GM23338 (cell line): ENCODE results near the gene PTPN12. TPM values are rescaled to one million over a fixed set of nuclear protein-coding genes. Genes with fewer than 3 reads are reported as not detected.

ENCODE experiments used
- ATAC-seq: fragments of 200-7000 bp; cut with Tn5 transposase; 3 replicates; pipeline ENCODE4 v1.9.1; 2020
- DNase-seq: peaks from one replicate; pipeline ENCODE4 v3.0.0-alpha.2; 2015; ENCODE audit warnings: low spot score
- H2AFZ ChIP-seq: fragments of 200-600 bp; sonication (generic); 2 replicates; pipeline ENCODE4 v1.8.0; 2016; ENCODE audit warnings: antibody characterized with exemption, mild to moderate bottlenecking, moderate library complexity
- H3F3A ChIP-seq: fragments of 200-600 bp; sonication (generic); replicated peaks from 2 replicates; pipeline ENCODE4 v1.8.0; 2017; ENCODE audit warnings: antibody characterized with exemption, mixed run types, low read depth
- H3K27ac ChIP-seq: fragments of 200-600 bp; sonication (generic); 2 replicates; pipeline ENCODE4 v1.6.1; 2016; ENCODE audit warnings: low read depth
- H3K27me3 ChIP-seq: fragments of 200-600 bp; sonication (generic); 2 replicates; pipeline ENCODE4 v1.8.0; 2016; ENCODE audit warnings: mild to moderate bottlenecking, mixed run types, moderate library complexity; ENCODE audit not compliant: insufficient read depth
- H3K36me3 ChIP-seq: fragments of 200-600 bp; sonication (generic); 2 replicates; pipeline ENCODE4 v1.8.0; 2016; ENCODE audit warnings: mild to moderate bottlenecking; ENCODE audit not compliant: insufficient read depth
- H3K4me1 ChIP-seq: fragments of 200-600 bp; sonication (generic); 2 replicates; pipeline ENCODE4 v1.8.0; 2016; ENCODE audit warnings: mild to moderate bottlenecking, moderate library complexity; ENCODE audit not compliant: insufficient read depth
- H3K4me2 ChIP-seq: fragments of 200-600 bp; sonication (generic); 2 replicates; pipeline ENCODE4 v1.7.1; 2017; ENCODE audit warnings: mixed run types
- H3K4me3 ChIP-seq: fragments of 200-600 bp; sonication (generic); 2 replicates; pipeline ENCODE4 v1.6.1; 2016; ENCODE audit warnings: mixed run types
- H3K79me2 ChIP-seq: fragments of 200-600 bp; sonication (generic); replicated peaks from 2 replicates; pipeline ENCODE4 v1.8.0; 2017; ENCODE audit warnings: mild to moderate bottlenecking; ENCODE audit not compliant: insufficient read depth
- H3K9me2 ChIP-seq: fragments of 200-600 bp; sonication (generic); 2 replicates; pipeline ENCODE4 v1.8.0; 2017; ENCODE audit not compliant: insufficient read depth
- H4K20me1 ChIP-seq: fragments of 200-600 bp; sonication (generic); replicated peaks from 2 replicates; pipeline ENCODE4 v1.8.0; 2017; ENCODE audit warnings: mild to moderate bottlenecking; ENCODE audit not compliant: insufficient read depth
- H3K27ac Mint-ChIP-seq: 2 replicates; pipeline ENCODE4 v1.8.0; 2020; ENCODE audit warnings: inconsistent platforms, mild to moderate bottlenecking, moderate library complexity, mixed read lengths
- H3K27me3 Mint-ChIP-seq: 3 replicates; pipeline ENCODE4 v1.8.0; 2022; ENCODE audit warnings: low read depth, mild to moderate bottlenecking, moderate library complexity, mixed read lengths, inconsistent platforms; ENCODE audit not compliant: insufficient read depth, poor library complexity
- H3K36me3 Mint-ChIP-seq: 3 replicates; pipeline ENCODE4 v1.8.0; 2021; ENCODE audit warnings: low read depth, mild to moderate bottlenecking, inconsistent platforms, moderate library complexity, mixed read lengths
- H3K4me1 Mint-ChIP-seq: 3 replicates; pipeline ENCODE4 v1.8.0; 2020; ENCODE audit warnings: mild to moderate bottlenecking, inconsistent platforms, mixed read lengths
- H3K4me3 Mint-ChIP-seq: 3 replicates; pipeline ENCODE4 v1.8.0; 2021; ENCODE audit warnings: moderate library complexity, mild to moderate bottlenecking, inconsistent platforms, mixed read lengths
- H3K9me3 Mint-ChIP-seq: 3 replicates; pipeline ENCODE4 v1.8.0; 2020; ENCODE audit warnings: moderate library complexity, mild to moderate bottlenecking, inconsistent platforms, mixed read lengths
- CREB1 ChIP-seq: fragments of 250-450 bp; sonication (Bioruptor Pico); IDR thresholded peaks from 2 replicates; pipeline ENCODE4 v1.5.0; 2020; ENCODE audit warnings: low read depth, mild to moderate bottlenecking, moderate library complexity
- EZH2 ChIP-seq: fragments of 200-600 bp; sonication (generic); IDR thresholded peaks from one replicate; pipeline ENCODE4 v1.8.0; 2017; ENCODE audit warnings: antibody characterized with exemption, mild to moderate bottlenecking, low read depth; ENCODE audit not compliant: unreplicated experiment
- EZH2phosphoT487 ChIP-seq: fragments of 200-600 bp; sonication (generic); IDR thresholded peaks from one replicate; pipeline ENCODE4 v1.8.1; 2018; ENCODE audit warnings: antibody characterized with exemption; ENCODE audit not compliant: unreplicated experiment
- POLR2AphosphoS5 ChIP-seq: IDR thresholded peaks from 2 replicates; pipeline ENCODE4 v1.6.1; 2016; ENCODE audit warnings: antibody characterized with exemption, low read depth
- STAT1 ChIP-seq: IDR thresholded peaks from one replicate; pipeline ENCODE4 v1.6.1; 2016; ENCODE audit warnings: antibody characterized with exemption; ENCODE audit not compliant: unreplicated experiment
- ZNF114 ChIP-seq: fragments of 250-450 bp; sonication (Bioruptor Pico); IDR thresholded peaks from 2 replicates; pipeline ENCODE4 v1.5.0; 2020; ENCODE audit warnings: mild to moderate bottlenecking, moderate library complexity
- ZNF331 ChIP-seq: fragments of 250-450 bp; sonication (Bioruptor Pico); IDR thresholded peaks from 2 replicates; pipeline ENCODE4 v1.5.0; 2020; ENCODE audit warnings: low read depth, mild to moderate bottlenecking, moderate library complexity
- polyA plus RNA-seq: library from polyadenylated mRNA; unstranded; fragments of >200 nt; fragmentation: Nextera tagmentation; extraction: Ambion mirVana; gene quantifications from 2 replicates; pipeline ENCODE4 v1.2.1, GENCODE V29; 2016
- total RNA-seq: library from RNA; depleted of rRNA; stranded (reverse); fragments of >200 nt; shearing (Covaris generic); gene quantifications from 2 replicates; pipeline ENCODE4 v1.2.3, GENCODE V29; 2014
- TF ChIP-seq, protein P1 (sequence below): fragments of 250-450 bp; sonication (Bioruptor Pico); IDR thresholded peaks from 2 replicates; pipeline ENCODE4 v1.5.0; 2020; ENCODE audit warnings: mild to moderate bottlenecking, moderate library complexity
- TF ChIP-seq, protein P2 (sequence below): IDR thresholded peaks from 2 replicates; pipeline ENCODE4 v1.6.1; 2016; ENCODE audit warnings: antibody characterized with exemption

The PTPN12 gene
- total and polyA plus RNA-seq, 2 experiments from 2014 or later: 58.8 to 187 TPM

DNA sequence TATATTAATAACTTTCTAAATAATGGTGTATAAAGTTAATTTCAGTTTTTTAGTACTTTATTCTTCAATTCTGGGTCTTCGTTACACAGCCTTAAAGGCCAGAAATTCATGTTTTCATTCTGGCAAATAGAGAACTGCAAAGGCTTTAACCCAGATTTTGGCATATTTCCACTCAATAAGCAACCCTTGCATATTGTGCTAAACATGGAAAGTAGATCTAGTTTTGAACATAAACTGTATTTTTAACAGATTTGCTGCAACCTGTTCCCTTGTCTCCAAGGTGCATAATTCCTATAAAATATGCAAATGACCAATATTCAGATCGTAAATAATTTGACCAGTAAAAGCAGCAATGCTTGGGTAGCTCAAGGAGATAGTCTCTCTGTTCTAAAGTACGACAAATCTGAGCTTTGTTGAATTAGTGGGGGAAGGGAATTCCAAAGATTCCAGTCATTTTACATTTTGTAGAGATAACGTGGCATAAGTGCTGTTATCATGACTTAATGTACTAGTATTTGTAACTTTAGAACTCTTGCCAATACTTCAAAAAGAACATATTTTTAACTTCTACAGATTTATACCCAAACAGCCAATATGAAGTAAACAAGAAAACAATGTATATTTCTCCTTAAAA, 112.7 kb downstream of the PTPN12 start:
- ATAC-seq (no peak), DNase-seq (peak; percentile 11)
- no peaks in the 10 kb centered on the region for H3K79me2 ChIP-seq
- peaks cover under 1% of the 10 kb centered on the region for H3K36me3 ChIP-seq
- no peak overlapping the region for H3K4me3 ChIP-seq
- H3K27ac ChIP-seq: peak overlapping the region; percentile 70
- H3K4me1 Mint-ChIP-seq: no peaks in the 10 kb centered on the region
- no peak overlapping the region for H2AFZ ChIP-seq
- H3F3A ChIP-seq: 0 out of 2 replicates have a peak, but pooled peaks cover 5% of the 10 kb centered on the region
- H3K27me3 ChIP-seq: no peaks in the 10 kb centered on the region
- H3K4me2 ChIP-seq: no peak overlapping the region
- peaks cover 7% of the 10 kb centered on the region; the same call in 1 of the 2 replicates for H3K4me1 ChIP-seq
- no peaks in the 10 kb centered on the region for H3K9me3 Mint-ChIP-seq
- H3K36me3 Mint-ChIP-seq: peaks cover 13% of the 10 kb centered on the region; the same call in 2 of the 3 replicates
- H3K9me2 ChIP-seq: no peaks in the 10 kb centered on the region
- H3K27ac Mint-ChIP-seq: no peak overlapping the region
- no peak overlapping the region for H3K4me3 Mint-ChIP-seq
- H4K20me1 ChIP-seq: no peaks in the 10 kb centered on the region
- H3K27me3 Mint-ChIP-seq: peaks cover 11% of the 10 kb centered on the region
- TF ChIP-seq EZH2: no peak
- no peak for TF ChIP-seq POLR2AphosphoS5
- TF ChIP-seq, protein P1, sequence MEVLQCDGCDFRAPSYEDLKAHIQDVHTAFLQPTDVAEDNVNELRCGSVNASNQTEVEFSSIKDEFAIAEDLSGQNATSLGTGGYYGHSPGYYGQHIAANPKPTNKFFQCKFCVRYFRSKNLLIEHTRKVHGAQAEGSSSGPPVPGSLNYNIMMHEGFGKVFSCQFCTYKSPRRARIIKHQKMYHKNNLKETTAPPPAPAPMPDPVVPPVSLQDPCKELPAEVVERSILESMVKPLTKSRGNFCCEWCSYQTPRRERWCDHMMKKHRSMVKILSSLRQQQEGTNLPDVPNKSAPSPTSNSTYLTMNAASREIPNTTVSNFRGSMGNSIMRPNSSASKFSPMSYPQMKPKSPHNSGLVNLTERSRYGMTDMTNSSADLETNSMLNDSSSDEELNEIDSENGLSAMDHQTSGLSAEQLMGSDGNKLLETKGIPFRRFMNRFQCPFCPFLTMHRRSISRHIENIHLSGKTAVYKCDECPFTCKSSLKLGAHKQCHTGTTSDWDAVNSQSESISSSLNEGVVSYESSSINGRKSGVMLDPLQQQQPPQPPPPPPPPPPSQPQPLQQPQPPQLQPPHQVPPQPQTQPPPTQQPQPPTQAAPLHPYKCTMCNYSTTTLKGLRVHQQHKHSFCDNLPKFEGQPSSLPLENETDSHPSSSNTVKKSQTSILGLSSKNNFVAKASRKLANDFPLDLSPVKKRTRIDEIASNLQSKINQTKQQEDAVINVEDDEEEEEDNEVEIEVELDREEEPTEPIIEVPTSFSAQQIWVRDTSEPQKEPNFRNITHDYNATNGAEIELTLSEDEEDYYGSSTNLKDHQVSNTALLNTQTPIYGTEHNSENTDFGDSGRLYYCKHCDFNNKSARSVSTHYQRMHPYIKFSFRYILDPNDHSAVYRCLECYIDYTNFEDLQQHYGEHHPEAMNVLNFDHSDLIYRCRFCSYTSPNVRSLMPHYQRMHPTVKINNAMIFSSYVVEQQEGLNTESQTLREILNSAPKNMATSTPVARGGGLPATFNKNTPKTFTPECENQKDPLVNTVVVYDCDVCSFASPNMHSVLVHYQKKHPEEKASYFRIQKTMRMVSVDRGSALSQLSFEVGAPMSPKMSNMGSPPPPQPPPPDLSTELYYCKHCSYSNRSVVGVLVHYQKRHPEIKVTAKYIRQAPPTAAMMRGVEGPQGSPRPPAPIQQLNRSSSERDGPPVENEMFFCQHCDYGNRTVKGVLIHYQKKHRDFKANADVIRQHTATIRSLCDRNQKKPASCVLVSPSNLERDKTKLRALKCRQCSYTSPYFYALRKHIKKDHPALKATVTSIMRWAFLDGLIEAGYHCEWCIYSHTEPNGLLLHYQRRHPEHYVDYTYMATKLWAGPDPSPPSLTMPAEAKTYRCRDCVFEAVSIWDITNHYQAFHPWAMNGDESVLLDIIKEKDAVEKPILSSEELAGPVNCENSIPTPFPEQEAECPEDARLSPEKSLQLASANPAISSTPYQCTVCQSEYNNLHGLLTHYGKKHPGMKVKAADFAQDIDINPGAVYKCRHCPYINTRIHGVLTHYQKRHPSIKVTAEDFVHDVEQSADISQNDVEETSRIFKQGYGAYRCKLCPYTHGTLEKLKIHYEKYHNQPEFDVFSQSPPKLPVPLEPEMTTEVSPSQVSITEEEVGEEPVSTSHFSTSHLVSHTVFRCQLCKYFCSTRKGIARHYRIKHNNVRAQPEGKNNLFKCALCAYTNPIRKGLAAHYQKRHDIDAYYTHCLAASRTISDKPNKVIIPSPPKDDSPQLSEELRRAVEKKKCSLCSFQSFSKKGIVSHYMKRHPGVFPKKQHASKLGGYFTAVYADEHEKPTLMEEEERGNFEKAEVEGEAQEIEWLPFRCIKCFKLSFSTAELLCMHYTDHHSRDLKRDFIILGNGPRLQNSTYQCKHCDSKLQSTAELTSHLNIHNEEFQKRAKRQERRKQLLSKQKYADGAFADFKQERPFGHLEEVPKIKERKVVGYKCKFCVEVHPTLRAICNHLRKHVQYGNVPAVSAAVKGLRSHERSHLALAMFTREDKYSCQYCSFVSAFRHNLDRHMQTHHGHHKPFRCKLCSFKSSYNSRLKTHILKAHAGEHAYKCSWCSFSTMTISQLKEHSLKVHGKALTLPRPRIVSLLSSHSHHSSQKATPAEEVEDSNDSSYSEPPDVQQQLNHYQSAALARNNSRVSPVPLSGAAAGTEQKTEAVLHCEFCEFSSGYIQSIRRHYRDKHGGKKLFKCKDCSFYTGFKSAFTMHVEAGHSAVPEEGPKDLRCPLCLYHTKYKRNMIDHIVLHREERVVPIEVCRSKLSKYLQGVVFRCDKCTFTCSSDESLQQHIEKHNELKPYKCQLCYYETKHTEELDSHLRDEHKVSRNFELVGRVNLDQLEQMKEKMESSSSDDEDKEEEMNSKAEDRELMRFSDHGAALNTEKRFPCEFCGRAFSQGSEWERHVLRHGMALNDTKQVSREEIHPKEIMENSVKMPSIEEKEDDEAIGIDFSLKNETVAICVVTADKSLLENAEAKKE (CRISPR knock-in tag): no peak
- TF ChIP-seq, protein P2, sequence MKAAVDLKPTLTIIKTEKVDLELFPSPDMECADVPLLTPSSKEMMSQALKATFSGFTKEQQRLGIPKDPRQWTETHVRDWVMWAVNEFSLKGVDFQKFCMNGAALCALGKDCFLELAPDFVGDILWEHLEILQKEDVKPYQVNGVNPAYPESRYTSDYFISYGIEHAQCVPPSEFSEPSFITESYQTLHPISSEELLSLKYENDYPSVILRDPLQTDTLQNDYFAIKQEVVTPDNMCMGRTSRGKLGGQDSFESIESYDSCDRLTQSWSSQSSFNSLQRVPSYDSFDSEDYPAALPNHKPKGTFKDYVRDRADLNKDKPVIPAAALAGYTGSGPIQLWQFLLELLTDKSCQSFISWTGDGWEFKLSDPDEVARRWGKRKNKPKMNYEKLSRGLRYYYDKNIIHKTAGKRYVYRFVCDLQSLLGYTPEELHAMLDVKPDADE: no peak
- TF ChIP-seq CREB1 (CRISPR knock-in tag): no peak
- TF ChIP-seq ZNF331 (CRISPR knock-in tag): no peak
- TF ChIP-seq ZNF114 (CRISPR knock-in tag): no peak
- no peak for TF ChIP-seq EZH2phosphoT487
- no peak for TF ChIP-seq STAT1
